GM06990 (cell line): Measurements from ENCODE around the gene ASAP2.

Experiments used
- DNase-seq: peaks from one replicate; pipeline ENCODE4 v3.0.0-alpha.2; 2011; ENCODE audit not compliant: insufficient read length; ENCODE audit errors: extremely low read depth
- H3K27me3 ChIP-seq: replicated peaks from 2 replicates; pipeline ENCODE4 v1.6.0; 2011; ENCODE audit warnings: low read length; ENCODE audit not compliant: control insufficient read depth, insufficient read depth
- H3K36me3 ChIP-seq: 2 replicates; pipeline ENCODE4 v1.5.1; 2011; ENCODE audit warnings: low read length; ENCODE audit not compliant: control insufficient read depth, insufficient read depth
- H3K4me3 ChIP-seq: replicated peaks from 2 replicates; pipeline ENCODE4 v1.5.1; 2011; ENCODE audit warnings: low read depth, mild to moderate bottlenecking, control low read depth, low read length
- TF ChIP-seq, protein P1 (sequence below): IDR thresholded peaks from 2 replicates; pipeline ENCODE4 v1.5.1; 2011; ENCODE audit warnings: low read length, control low read depth, mild to moderate bottlenecking, inconsistent platforms; ENCODE audit not compliant: insufficient read depth, poor library complexity, severe bottlenecking

The ASAP2 gene

GRCh38 chr2:9332136-9332852 is 125.7 kb downstream of the ASAP2 start:
- no peak for DNase-seq
- TF ChIP-seq, protein P1, sequence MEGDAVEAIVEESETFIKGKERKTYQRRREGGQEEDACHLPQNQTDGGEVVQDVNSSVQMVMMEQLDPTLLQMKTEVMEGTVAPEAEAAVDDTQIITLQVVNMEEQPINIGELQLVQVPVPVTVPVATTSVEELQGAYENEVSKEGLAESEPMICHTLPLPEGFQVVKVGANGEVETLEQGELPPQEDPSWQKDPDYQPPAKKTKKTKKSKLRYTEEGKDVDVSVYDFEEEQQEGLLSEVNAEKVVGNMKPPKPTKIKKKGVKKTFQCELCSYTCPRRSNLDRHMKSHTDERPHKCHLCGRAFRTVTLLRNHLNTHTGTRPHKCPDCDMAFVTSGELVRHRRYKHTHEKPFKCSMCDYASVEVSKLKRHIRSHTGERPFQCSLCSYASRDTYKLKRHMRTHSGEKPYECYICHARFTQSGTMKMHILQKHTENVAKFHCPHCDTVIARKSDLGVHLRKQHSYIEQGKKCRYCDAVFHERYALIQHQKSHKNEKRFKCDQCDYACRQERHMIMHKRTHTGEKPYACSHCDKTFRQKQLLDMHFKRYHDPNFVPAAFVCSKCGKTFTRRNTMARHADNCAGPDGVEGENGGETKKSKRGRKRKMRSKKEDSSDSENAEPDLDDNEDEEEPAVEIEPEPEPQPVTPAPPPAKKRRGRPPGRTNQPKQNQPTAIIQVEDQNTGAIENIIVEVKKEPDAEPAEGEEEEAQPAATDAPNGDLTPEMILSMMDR = no peak
- Histone ChIP-seq H3K27me3 (no peaks in the 10 kb centered on the region; the same call in 1 of the 2 replicates), H3K4me3 (no peak overlapping the region), H3K36me3 (no peaks in the 10 kb centered on the region)

- TF ChIP-seq, protein P1 = no peak
- no peak overlapping the region for H3K4me3 ChIP-seq
- DNase-seq = no peak
- H3K36me3 ChIP-seq = no peaks in the 10 kb centered on the region
- no peaks in the 10 kb centered on the region; the same call in 1 of the 2 replicates for H3K27me3 ChIP-seq
Measured at GRCh38 chr2:9332853-9333245, 126.2 kb downstream of the ASAP2 start.

- no peak overlapping the region for H3K4me3 ChIP-seq
- DNase-seq = no peak
- H3K27me3 ChIP-seq = no peaks in the 10 kb centered on the region; the same call in 1 of the 2 replicates
- TF ChIP-seq, protein P1 = peak; percentile 46
- no peaks in the 10 kb centered on the region for H3K36me3 ChIP-seq
Measured at GRCh38 chr2:9333591-9334171, 127.1 kb downstream of the ASAP2 start.

- TF ChIP-seq, protein P1 = no peak
- no peaks in the 10 kb centered on the region for H3K36me3 ChIP-seq
- H3K4me3 ChIP-seq = no peak overlapping the region
- no peak for DNase-seq
- no peaks in the 10 kb centered on the region; the same call in none of the 2 replicates for H3K27me3 ChIP-seq
Measured at GRCh38 chr2:9334761-9335160, 128.1 kb downstream of the ASAP2 start.

- DNase-seq = no peak
- TF ChIP-seq, protein P1 = no peak
Measured at GRCh38 chr2:9335322-9335832, 128.8 kb downstream of the ASAP2 start.

More at GRCh38 chr2:9335322-9335832, 128.8 kb downstream of the ASAP2 start:
- Histone ChIP-seq H3K36me3 (no peaks in the 10 kb centered on the region), H3K27me3 (no peaks in the 10 kb centered on the region; the same call in none of the 2 replicates), H3K4me3 (no peak overlapping the region)
